WTC11 (cell line): ENCODE measurements around the gene WDR7. TPM values are rescaled to one million over a fixed set of nuclear protein-coding genes. Genes with fewer than 3 reads are reported as not detected.

Experiments
- ATAC-seq: fragments of 200-7000 bp; cut with Tn5 transposase; 2 replicates; pipeline ENCODE4 v1.10.0; 2021; ENCODE audit warnings: mild to moderate bottlenecking, moderate library complexity
- CTCF ChIA-PET: fragments of 300-600 bp; sonication (Branson Sonifier 250); formaldehyde crosslinking; loops from one replicate; lab custom pipeline; 2021; ENCODE audit warnings: antibody characterized with exemption; lab: Charles Lee
- POLR2A ChIA-PET: fragments of 350-600 bp; sonication (Branson Sonifier 250); formaldehyde crosslinking; loops from one replicate; lab custom pipeline; 2021; ENCODE audit warnings: antibody characterized with exemption; lab: Charles Lee
- DNase-seq: peaks from one replicate; pipeline ENCODE4 v3.0.0; 2021; ENCODE audit warnings: low spot score
- H3K27ac Mint-ChIP-seq: 2 replicates; pipeline ENCODE4 v1.8.0; 2021; ENCODE audit warnings: mixed read lengths
- H3K27me3 Mint-ChIP-seq: 2 replicates; pipeline ENCODE4 v1.8.0; 2021; ENCODE audit warnings: low read depth, mild to moderate bottlenecking, moderate library complexity, mixed read lengths
- H3K36me3 Mint-ChIP-seq: 2 replicates; pipeline ENCODE4 v1.8.0; 2021; ENCODE audit warnings: mixed read lengths
- H3K4me1 Mint-ChIP-seq: 2 replicates; pipeline ENCODE4 v1.8.0; 2022; ENCODE audit warnings: mixed read lengths
- H3K4me3 Mint-ChIP-seq: 2 replicates; pipeline ENCODE4 v1.8.0; 2021; ENCODE audit warnings: mild to moderate bottlenecking, moderate library complexity, mixed read lengths
- H3K9me3 Mint-ChIP-seq: 2 replicates; pipeline ENCODE4 v1.8.0; 2021; ENCODE audit warnings: mixed read lengths
- NR3C1 ChIP-seq: sonication (generic); formaldehyde crosslinking; conservative IDR thresholded peaks from 2 replicates; pipeline ENCODE4 v1.8.1; 2023; ENCODE audit warnings: low read depth, mild to moderate bottlenecking, missing genetic modification reagents
- ZBTB21 ChIP-seq: sonication (generic); formaldehyde crosslinking; IDR thresholded peaks from 2 replicates; pipeline ENCODE4 v1.8.1; 2023; ENCODE audit warnings: mild to moderate bottlenecking, missing genetic modification reagents, borderline replicate concordance
- ZNF121 ChIP-seq: sonication (generic); formaldehyde crosslinking; IDR thresholded peaks from 2 replicates; pipeline ENCODE4 v1.8.0; 2023; ENCODE audit warnings: missing genetic modification reagents
- ZNF219 ChIP-seq: sonication (generic); formaldehyde crosslinking; IDR thresholded peaks from 2 replicates; pipeline ENCODE4 v1.8.0; 2023; ENCODE audit warnings: missing genetic modification reagents, mild to moderate bottlenecking, borderline replicate concordance
- ZNF317 ChIP-seq: sonication (generic); formaldehyde crosslinking; IDR thresholded peaks from 2 replicates; pipeline ENCODE4 v1.8.1; 2023; ENCODE audit warnings: low read depth, mild to moderate bottlenecking, moderate library complexity, missing genetic modification reagents, borderline replicate concordance
- ZNF423 ChIP-seq: fragments of 250-450 bp; sonication (Bioruptor Pico); IDR thresholded peaks from 2 replicates; pipeline ENCODE4 v2.1.2; 2022; ENCODE audit warnings: mild to moderate bottlenecking, moderate library complexity
- total RNA-seq: library from RNA; stranded (reverse); gene quantifications from 3 replicates; pipeline ENCODE4 v1.2.3, GENCODE V29; 2021
- TF ChIP-seq, protein P1 (sequence below): sonication (generic); formaldehyde crosslinking; IDR thresholded peaks from 2 replicates; pipeline ENCODE4 v1.8.1; 2023; ENCODE audit warnings: mild to moderate bottlenecking, moderate library complexity, missing genetic modification reagents
- TF ChIP-seq, protein P2 (sequence below): sonication (generic); formaldehyde crosslinking; IDR thresholded peaks from 2 replicates; pipeline ENCODE4 v1.8.1; 2022; ENCODE audit warnings: low read depth, mild to moderate bottlenecking, moderate library complexity, missing genetic modification reagents, borderline replicate concordance
- TF ChIP-seq, protein P3 (sequence below): sonication (generic); formaldehyde crosslinking; IDR thresholded peaks from 2 replicates; pipeline ENCODE4 v1.8.0; 2022; ENCODE audit warnings: mild to moderate bottlenecking, missing genetic modification reagents
- TF ChIP-seq, protein P4 (sequence below): fragments of 250-450 bp; sonication (Bioruptor Pico); IDR thresholded peaks from 2 replicates; pipeline ENCODE4 v1.9.0; 2021; ENCODE audit warnings: mild to moderate bottlenecking, borderline replicate concordance
- TF ChIP-seq, protein P5 (sequence below): sonication (generic); formaldehyde crosslinking; conservative IDR thresholded peaks from 2 replicates; pipeline ENCODE4 v1.8.1; 2023; ENCODE audit warnings: mild to moderate bottlenecking, low read depth, missing genetic modification reagents, moderate library complexity
- TF ChIP-seq, protein P6 (sequence below): sonication (generic); formaldehyde crosslinking; IDR thresholded peaks from 2 replicates; pipeline ENCODE4 v1.8.1; 2023; ENCODE audit warnings: mild to moderate bottlenecking, missing genetic modification reagents
- TF ChIP-seq, protein P7 (sequence below): sonication (generic); formaldehyde crosslinking; IDR thresholded peaks from 2 replicates; pipeline ENCODE4 v1.8.1; 2023; ENCODE audit warnings: mild to moderate bottlenecking, missing genetic modification reagents
- TF ChIP-seq, protein P8 (sequence below): fragments of 250-450 bp; sonication (Bioruptor Pico); IDR thresholded peaks from 2 replicates; pipeline ENCODE4 v1.9.0; 2021; ENCODE audit warnings: mild to moderate bottlenecking
- TF ChIP-seq, protein P9 (sequence below): sonication (generic); formaldehyde crosslinking; IDR thresholded peaks from 2 replicates; pipeline ENCODE4 v1.8.0; 2022; ENCODE audit warnings: mild to moderate bottlenecking, missing genetic modification reagents

The WDR7 gene
- total RNA-seq, 1 experiment from 2014 or later: 12.2 TPM

DNA sequence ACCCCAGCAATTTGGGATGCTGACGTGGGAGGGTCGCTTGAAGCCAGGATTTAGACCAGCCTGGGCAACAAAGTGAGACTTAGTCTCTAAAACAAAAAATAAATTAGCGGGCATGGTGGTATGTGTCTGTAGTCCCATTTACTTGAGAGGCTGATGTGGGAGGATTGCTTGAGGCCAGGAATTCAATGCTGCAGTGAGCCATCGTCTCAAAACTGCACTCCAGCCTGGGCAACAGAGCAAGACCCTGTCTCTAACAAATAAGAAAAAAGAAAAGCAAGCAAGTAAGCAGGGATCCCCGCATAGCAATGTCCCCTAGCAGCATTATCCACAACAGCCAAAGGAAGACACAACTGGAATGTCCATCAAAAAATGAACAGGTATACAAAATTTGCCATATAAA lies 16.2 kb upstream of the WDR7 start:
- Mint-ChIP-seq H3K9me3 (peaks cover 9% of the 10 kb centered on the region), H3K4me1 (peaks cover 15% of the 10 kb centered on the region), H3K27ac (no peak overlapping the region), H3K4me3 (no peak overlapping the region), H3K27me3 (no peaks in the 10 kb centered on the region), H3K36me3 (peaks cover 17% of the 10 kb centered on the region)
- ChIA-PET CTCF (no interaction called here), POLR2A (no interaction called here)
- ATAC-seq (no peak), DNase-seq (no peak)
- TF ChIP-seq, protein P1, sequence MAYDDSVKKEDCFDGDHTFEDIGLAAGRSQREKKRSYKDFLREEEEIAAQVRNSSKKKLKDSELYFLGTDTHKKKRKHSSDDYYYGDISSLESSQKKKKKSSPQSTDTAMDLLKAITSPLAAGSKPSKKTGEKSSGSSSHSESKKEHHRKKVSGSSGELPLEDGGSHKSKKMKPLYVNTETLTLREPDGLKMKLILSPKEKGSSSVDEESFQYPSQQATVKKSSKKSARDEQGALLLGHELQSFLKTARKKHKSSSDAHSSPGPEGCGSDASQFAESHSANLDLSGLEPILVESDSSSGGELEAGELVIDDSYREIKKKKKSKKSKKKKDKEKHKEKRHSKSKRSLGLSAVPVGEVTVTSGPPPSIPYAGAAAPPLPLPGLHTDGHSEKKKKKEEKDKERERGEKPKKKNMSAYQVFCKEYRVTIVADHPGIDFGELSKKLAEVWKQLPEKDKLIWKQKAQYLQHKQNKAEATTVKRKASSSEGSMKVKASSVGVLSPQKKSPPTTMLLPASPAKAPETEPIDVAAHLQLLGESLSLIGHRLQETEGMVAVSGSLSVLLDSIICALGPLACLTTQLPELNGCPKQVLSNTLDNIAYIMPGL (CRISPR knock-in tag): no peak
- TF ChIP-seq, protein P2, sequence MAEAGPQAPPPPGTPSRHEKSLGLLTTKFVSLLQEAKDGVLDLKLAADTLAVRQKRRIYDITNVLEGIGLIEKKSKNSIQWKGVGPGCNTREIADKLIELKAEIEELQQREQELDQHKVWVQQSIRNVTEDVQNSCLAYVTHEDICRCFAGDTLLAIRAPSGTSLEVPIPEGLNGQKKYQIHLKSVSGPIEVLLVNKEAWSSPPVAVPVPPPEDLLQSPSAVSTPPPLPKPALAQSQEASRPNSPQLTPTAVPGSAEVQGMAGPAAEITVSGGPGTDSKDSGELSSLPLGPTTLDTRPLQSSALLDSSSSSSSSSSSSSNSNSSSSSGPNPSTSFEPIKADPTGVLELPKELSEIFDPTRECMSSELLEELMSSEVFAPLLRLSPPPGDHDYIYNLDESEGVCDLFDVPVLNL (CRISPR knock-in tag): no peak
- TF ChIP-seq ZNF121: 0 out of 2 replicates have a peak, but pooled peaks have one; percentile 12

DNA sequence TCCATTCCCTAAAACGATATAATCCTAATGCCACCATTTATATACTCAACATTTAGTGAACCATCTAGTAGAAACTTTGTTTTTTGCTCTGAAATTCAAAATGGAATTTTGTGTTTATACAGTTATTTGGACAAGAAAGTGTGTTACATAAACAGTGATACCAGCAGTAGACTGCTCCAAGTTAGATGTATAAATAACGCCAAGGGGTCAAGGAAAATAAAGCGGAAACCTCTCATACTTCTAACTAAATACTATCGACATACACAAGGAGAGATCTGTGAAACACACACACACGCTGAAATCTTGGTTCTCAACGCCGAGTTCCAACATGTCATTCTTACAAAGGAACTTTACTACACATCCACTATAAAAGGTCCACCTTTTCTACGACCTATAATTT lies 14.0 kb upstream of the WDR7 start:
- H3K27ac Mint-ChIP-seq: peak overlapping the region; percentile 95
- peaks cover 15% of the 10 kb centered on the region for H3K4me1 Mint-ChIP-seq
- peaks cover 17% of the 10 kb centered on the region for H3K36me3 Mint-ChIP-seq
- DNase-seq (no peak), ATAC-seq (no peak)
- POLR2A ChIA-PET: interaction anchor here (1.1 kb wide), 1 partner anchor 14 kb away, joined by 5 read pairs; the partner anchor contains the start of gene WDR7
- H3K9me3 Mint-ChIP-seq: peaks cover 9% of the 10 kb centered on the region
- H3K4me3 Mint-ChIP-seq: peak overlapping the region; percentile 97
- TF ChIP-seq, protein P3, sequence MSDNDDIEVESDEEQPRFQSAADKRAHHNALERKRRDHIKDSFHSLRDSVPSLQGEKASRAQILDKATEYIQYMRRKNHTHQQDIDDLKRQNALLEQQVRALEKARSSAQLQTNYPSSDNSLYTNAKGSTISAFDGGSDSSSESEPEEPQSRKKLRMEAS (CRISPR knock-in tag): no peak
- TF ChIP-seq ZBTB21 (no peak), NR3C1 (no peak), ZNF317 (CRISPR knock-in tag) (no peak), ZNF219 (CRISPR knock-in tag) (no peak), ZNF121 (no peak), ZNF423 (CRISPR knock-in tag) (no peak)
- TF ChIP-seq, protein P4, sequence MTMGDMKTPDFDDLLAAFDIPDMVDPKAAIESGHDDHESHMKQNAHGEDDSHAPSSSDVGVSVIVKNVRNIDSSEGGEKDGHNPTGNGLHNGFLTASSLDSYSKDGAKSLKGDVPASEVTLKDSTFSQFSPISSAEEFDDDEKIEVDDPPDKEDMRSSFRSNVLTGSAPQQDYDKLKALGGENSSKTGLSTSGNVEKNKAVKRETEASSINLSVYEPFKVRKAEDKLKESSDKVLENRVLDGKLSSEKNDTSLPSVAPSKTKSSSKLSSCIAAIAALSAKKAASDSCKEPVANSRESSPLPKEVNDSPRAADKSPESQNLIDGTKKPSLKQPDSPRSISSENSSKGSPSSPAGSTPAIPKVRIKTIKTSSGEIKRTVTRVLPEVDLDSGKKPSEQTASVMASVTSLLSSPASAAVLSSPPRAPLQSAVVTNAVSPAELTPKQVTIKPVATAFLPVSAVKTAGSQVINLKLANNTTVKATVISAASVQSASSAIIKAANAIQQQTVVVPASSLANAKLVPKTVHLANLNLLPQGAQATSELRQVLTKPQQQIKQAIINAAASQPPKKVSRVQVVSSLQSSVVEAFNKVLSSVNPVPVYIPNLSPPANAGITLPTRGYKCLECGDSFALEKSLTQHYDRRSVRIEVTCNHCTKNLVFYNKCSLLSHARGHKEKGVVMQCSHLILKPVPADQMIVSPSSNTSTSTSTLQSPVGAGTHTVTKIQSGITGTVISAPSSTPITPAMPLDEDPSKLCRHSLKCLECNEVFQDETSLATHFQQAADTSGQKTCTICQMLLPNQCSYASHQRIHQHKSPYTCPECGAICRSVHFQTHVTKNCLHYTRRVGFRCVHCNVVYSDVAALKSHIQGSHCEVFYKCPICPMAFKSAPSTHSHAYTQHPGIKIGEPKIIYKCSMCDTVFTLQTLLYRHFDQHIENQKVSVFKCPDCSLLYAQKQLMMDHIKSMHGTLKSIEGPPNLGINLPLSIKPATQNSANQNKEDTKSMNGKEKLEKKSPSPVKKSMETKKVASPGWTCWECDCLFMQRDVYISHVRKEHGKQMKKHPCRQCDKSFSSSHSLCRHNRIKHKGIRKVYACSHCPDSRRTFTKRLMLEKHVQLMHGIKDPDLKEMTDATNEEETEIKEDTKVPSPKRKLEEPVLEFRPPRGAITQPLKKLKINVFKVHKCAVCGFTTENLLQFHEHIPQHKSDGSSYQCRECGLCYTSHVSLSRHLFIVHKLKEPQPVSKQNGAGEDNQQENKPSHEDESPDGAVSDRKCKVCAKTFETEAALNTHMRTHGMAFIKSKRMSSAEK (CRISPR knock-in tag): no peak
- TF ChIP-seq, protein P5, sequence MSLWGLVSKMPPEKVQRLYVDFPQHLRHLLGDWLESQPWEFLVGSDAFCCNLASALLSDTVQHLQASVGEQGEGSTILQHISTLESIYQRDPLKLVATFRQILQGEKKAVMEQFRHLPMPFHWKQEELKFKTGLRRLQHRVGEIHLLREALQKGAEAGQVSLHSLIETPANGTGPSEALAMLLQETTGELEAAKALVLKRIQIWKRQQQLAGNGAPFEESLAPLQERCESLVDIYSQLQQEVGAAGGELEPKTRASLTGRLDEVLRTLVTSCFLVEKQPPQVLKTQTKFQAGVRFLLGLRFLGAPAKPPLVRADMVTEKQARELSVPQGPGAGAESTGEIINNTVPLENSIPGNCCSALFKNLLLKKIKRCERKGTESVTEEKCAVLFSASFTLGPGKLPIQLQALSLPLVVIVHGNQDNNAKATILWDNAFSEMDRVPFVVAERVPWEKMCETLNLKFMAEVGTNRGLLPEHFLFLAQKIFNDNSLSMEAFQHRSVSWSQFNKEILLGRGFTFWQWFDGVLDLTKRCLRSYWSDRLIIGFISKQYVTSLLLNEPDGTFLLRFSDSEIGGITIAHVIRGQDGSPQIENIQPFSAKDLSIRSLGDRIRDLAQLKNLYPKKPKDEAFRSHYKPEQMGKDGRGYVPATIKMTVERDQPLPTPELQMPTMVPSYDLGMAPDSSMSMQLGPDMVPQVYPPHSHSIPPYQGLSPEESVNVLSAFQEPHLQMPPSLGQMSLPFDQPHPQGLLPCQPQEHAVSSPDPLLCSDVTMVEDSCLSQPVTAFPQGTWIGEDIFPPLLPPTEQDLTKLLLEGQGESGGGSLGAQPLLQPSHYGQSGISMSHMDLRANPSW (CRISPR knock-in tag): no peak
- TF ChIP-seq, protein P6, sequence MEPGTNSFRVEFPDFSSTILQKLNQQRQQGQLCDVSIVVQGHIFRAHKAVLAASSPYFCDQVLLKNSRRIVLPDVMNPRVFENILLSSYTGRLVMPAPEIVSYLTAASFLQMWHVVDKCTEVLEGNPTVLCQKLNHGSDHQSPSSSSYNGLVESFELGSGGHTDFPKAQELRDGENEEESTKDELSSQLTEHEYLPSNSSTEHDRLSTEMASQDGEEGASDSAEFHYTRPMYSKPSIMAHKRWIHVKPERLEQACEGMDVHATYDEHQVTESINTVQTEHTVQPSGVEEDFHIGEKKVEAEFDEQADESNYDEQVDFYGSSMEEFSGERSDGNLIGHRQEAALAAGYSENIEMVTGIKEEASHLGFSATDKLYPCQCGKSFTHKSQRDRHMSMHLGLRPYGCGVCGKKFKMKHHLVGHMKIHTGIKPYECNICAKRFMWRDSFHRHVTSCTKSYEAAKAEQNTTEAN (CRISPR knock-in tag): no peak
- TF ChIP-seq, protein P7, sequence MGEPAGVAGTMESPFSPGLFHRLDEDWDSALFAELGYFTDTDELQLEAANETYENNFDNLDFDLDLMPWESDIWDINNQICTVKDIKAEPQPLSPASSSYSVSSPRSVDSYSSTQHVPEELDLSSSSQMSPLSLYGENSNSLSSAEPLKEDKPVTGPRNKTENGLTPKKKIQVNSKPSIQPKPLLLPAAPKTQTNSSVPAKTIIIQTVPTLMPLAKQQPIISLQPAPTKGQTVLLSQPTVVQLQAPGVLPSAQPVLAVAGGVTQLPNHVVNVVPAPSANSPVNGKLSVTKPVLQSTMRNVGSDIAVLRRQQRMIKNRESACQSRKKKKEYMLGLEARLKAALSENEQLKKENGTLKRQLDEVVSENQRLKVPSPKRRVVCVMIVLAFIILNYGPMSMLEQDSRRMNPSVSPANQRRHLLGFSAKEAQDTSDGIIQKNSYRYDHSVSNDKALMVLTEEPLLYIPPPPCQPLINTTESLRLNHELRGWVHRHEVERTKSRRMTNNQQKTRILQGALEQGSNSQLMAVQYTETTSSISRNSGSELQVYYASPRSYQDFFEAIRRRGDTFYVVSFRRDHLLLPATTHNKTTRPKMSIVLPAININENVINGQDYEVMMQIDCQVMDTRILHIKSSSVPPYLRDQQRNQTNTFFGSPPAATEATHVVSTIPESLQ (CRISPR knock-in tag): no peak
- TF ChIP-seq, protein P8, sequence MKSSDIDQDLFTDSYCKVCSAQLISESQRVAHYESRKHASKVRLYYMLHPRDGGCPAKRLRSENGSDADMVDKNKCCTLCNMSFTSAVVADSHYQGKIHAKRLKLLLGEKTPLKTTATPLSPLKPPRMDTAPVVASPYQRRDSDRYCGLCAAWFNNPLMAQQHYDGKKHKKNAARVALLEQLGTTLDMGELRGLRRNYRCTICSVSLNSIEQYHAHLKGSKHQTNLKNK (CRISPR knock-in tag): no peak
- TF ChIP-seq, protein P9, sequence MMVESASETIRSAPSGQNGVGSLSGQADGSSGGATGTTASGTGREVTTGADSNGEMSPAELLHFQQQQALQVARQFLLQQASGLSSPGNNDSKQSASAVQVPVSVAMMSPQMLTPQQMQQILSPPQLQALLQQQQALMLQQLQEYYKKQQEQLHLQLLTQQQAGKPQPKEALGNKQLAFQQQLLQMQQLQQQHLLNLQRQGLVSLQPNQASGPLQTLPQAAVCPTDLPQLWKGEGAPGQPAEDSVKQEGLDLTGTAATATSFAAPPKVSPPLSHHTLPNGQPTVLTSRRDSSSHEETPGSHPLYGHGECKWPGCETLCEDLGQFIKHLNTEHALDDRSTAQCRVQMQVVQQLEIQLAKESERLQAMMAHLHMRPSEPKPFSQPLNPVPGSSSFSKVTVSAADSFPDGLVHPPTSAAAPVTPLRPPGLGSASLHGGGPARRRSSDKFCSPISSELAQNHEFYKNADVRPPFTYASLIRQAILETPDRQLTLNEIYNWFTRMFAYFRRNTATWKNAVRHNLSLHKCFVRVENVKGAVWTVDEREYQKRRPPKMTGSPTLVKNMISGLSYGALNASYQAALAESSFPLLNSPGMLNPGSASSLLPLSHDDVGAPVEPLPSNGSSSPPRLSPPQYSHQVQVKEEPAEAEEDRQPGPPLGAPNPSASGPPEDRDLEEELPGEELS (CRISPR knock-in tag): no peak
- H3K27me3 Mint-ChIP-seq: peaks cover 4% of the 10 kb centered on the region; the same call in 1 of the 2 replicates
- CTCF ChIA-PET: no interaction called here
